T-cell (primary cell): ENCODE results near the gene DVL3. TPM values are rescaled to one million over a fixed set of nuclear protein-coding genes. Genes with fewer than 3 reads are reported as not detected.

Experiments used
- ATAC-seq, 4 experiments: fragments of 200-7000 bp in 3 of 4; fragments of 150-1000 bp in 1 of 4; cut with Tn5 transposase; replicated peaks in 1 of 4; 1 replicate in 3 of 4; 2 replicates in 1 of 4; pipeline ENCODE4 v1.10.0; 2021; ENCODE audit warnings: moderate library complexity in 3 of 4, mild to moderate bottlenecking in 2 of 4, moderate number of reproducible peaks in 1 of 4
- CTCF ChIA-PET, 2 donors: fragments of 300-600 bp; sonication (Branson Sonifier 250); formaldehyde crosslinking; loops; one replicate each; lab custom pipeline; 2022; ENCODE audit warnings: antibody characterized with exemption in 2 of 2; lab: Charles Lee
- POLR2A ChIA-PET, 2 donors: fragments of 300-600 bp; sonication (Branson Sonifier 250); formaldehyde crosslinking; loops; one replicate each; lab custom pipeline; 2022; ENCODE audit warnings: antibody characterized with exemption in 2 of 2; lab: Charles Lee
- DNase-seq, 35 experiments: peaks; one replicate each; pipeline versions ENCODE4 v3.0.0 to v3.0.0-alpha.2; 2013 to 2023
- H3K27ac ChIP-seq: one replicate; pipeline ENCODE4 v1.5.1; 2013; ENCODE audit warnings: low read length
- H3K27me3 ChIP-seq, 2 experiments: replicated peaks in 1 of 2; 1 replicate in 1 of 2; 2 replicates in 1 of 2; pipeline versions ENCODE4 v1.6.1 to v1.7.0; 2013; ENCODE audit warnings: low read length in 1 of 2, mixed read lengths in 1 of 2; ENCODE audit not compliant: control insufficient read depth in 2 of 2, insufficient read depth in 2 of 2; ENCODE audit errors: extremely low read depth in 1 of 2
- H3K36me3 ChIP-seq, 2 donors: 1 replicate in 1 of 2; 2 replicates in 1 of 2; pipeline versions ENCODE4 v1.6.1 to v1.7.0; 2013; ENCODE audit warnings: low read length in 1 of 2; ENCODE audit not compliant: control insufficient read depth in 2 of 2, insufficient read depth in 1 of 2; ENCODE audit errors: extremely low read depth in 1 of 2
- H3K4me1 ChIP-seq, 2 experiments: 1 replicate in 1 of 2; 2 replicates in 1 of 2; pipeline versions ENCODE4 v1.6.1 to v1.7.0; 2013; ENCODE audit warnings: low read length in 2 of 2, mixed read lengths in 1 of 2; ENCODE audit not compliant: insufficient read depth in 2 of 2, control insufficient read depth in 1 of 2; ENCODE audit errors: extremely low read depth in 1 of 2
- H3K4me3 ChIP-seq, 2 donors: 1 replicate in 1 of 2; 2 replicates in 1 of 2; pipeline versions ENCODE4 v1.5.1 to v1.7.0; 2013; ENCODE audit warnings: mild to moderate bottlenecking in 2 of 2, low read length in 1 of 2, moderate library complexity in 1 of 2; ENCODE audit not compliant: control insufficient read depth in 1 of 2; ENCODE audit errors: extremely low read depth in 1 of 2
- H3K9me3 ChIP-seq: 2 replicates; pipeline ENCODE4 v1.7.0; 2013
- H3K27ac Mint-ChIP-seq, 2 donors: one replicate each; pipeline ENCODE4 v1.8.0; 2020 to 2021; ENCODE audit warnings: mild to moderate bottlenecking in 2 of 2, mixed read lengths in 2 of 2
- H3K27me3 Mint-ChIP-seq, 2 donors: one replicate each; pipeline ENCODE4 v1.8.0; 2021 to 2022; ENCODE audit warnings: mixed read lengths in 2 of 2
- H3K36me3 Mint-ChIP-seq: one replicate; pipeline ENCODE4 v1.8.0; 2021; ENCODE audit warnings: mixed read lengths
- H3K4me1 Mint-ChIP-seq, 3 donors: one replicate each; pipeline ENCODE4 v1.8.0; 2020 to 2022; ENCODE audit warnings: mixed read lengths in 3 of 3, mild to moderate bottlenecking in 1 of 3
- H3K4me3 Mint-ChIP-seq, 3 donors: one replicate each; pipeline ENCODE4 v1.8.0; 2020 to 2022; ENCODE audit warnings: mild to moderate bottlenecking in 3 of 3, mixed read lengths in 3 of 3, moderate library complexity in 3 of 3
- H3K9me3 Mint-ChIP-seq, 3 donors: one replicate each; pipeline ENCODE4 v1.8.0; 2020 to 2022; ENCODE audit warnings: mixed read lengths in 3 of 3
- WGBS: methylation state at CpG from one replicate; pipeline ENCODE4 v1.1.5; 2013; ENCODE audit warnings: missing lambda C conversion rate; ENCODE audit not compliant: insufficient coverage; 5-methylcytosine and 5-hydroxymethylcytosine counted together
- total RNA-seq, 35 experiments: library from RNA in 6 of 35; stranded (reverse) in 6 of 35; fragments of 120-200 nt in 1 of 35; gene quantifications; one replicate each; pipeline versions ENCODE4 v1.2.1 to v1.2.4 and lab custom pipeline; 2013 to 2026

DVL3 gene
- total RNA-seq, 5 donors from 2014 or later (not counting 1 experiment from before 2014, with no cell fraction given): 33.8 to 60.2 (median 51.2) TPM

DNA sequence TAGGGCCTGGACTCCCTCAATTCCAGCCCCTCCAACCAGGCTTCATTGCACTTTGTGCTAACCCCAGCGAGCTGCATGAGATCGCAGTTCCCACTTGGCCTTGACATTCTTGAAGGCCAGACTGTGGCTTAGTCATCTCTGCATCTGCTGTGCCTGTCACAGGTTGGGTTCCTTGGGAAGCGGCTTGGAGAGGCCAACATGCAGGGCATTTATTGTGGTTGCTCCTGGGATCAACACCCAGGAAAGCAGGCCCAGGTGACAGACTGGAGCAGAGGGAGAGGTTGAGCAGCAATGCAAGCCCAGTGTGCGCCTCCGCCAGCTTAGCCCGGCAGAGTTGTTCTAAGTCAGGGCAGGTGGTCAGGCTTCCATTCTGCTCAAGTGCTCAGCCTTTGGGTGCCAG lies 41.4 kb downstream of the DVL3 start:
- Histone ChIP-seq H3K4me3 (no peak overlapping the region), H3K9me3 (no peaks in the 10 kb centered on the region), H3K36me3 (peaks cover 5 to 45% of the 10 kb centered on the region in 2 donors), H3K4me1 (no peaks in the 10 kb centered on the region), H3K27ac (no peak overlapping the region), H3K27me3 (no peaks in the 10 kb centered on the region)
- H3K36me3 Mint-ChIP-seq: peaks cover 35% of the 10 kb centered on the region
- no peak overlapping the region for H3K27ac Mint-ChIP-seq
- CTCF ChIA-PET: no interaction called here
- H3K4me1 Mint-ChIP-seq: no peaks in the 10 kb centered on the region
- no peaks in the 10 kb centered on the region for H3K9me3 Mint-ChIP-seq
- DNase-seq (no peak), ATAC-seq (no peak)
- POLR2A ChIA-PET: no interaction called here
- WGBS: 88% methylated on average over 6 of the region's 6 CpGs
- no peaks in the 10 kb centered on the region for H3K27me3 Mint-ChIP-seq
- no peak overlapping the region for H3K4me3 Mint-ChIP-seq

DNA sequence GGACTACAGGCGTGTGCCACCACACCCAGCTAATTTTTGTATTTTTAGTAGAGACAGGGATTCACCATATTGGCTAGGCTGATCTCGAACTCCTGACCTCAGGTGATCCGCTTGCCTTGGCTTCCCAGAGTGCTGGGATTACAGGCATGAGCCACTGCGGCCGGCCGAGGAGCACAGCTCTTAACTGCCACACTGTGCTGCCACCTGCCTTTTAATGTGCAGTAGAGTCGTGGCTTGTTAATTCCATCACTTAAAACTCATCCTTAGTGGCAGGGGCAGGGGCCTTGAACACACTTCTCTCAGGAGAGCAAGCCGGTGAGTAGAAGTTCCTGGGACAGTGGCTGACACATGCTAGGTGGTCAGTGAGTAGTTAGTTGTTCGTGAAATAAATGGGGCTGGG lies 43.3 kb downstream of the DVL3 start:
- no peak for DNase-seq
- Mint-ChIP-seq H3K9me3 (no peaks in the 10 kb centered on the region), H3K4me3 (no peak overlapping the region), H3K36me3 (peaks cover 21% of the 10 kb centered on the region), H3K27ac (no peak overlapping the region), H3K27me3 (no peaks in the 10 kb centered on the region), H3K4me1 (no peaks in the 10 kb centered on the region)
- no peaks in the 10 kb centered on the region for H3K9me3 ChIP-seq
- H3K4me1 ChIP-seq: no peaks in the 10 kb centered on the region
- H3K27me3 ChIP-seq: peaks cover 0 to 6% of the 10 kb centered on the region in 2 experiments
- no peak for ATAC-seq
- CTCF ChIA-PET: no interaction called here
- H3K4me3 ChIP-seq: no peak overlapping the region
- peaks cover under 1 to 25% of the 10 kb centered on the region in 2 donors for H3K36me3 ChIP-seq
- H3K27ac ChIP-seq: no peak overlapping the region
- 100% methylated on average over 3 of the region's 9 CpGs for WGBS
- POLR2A ChIA-PET: no interaction called here

DNA sequence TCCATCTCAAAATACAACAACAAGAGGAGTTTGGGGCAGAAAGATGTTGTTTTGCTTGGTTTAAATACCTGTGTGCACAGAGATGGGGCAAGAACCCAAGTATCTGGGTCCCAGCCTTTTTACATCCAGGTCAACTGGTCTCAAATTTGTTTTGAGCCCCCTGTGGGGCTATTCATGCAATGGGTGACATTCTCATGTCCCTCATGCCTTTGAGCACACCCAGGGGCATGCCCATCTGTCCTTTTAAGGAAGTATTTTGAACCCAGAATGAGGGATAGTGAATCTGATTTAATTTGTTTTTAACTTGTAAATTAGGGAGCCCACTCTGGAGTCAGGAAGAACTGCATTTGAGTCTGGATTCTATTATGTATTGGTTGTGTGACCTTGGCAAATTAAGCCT lies 45.6 kb downstream of the DVL3 start:
- Histone ChIP-seq H3K9me3 (no peaks in the 10 kb centered on the region), H3K36me3 (peaks cover 0 to 4% of the 10 kb centered on the region in 2 donors), H3K27ac (no peak overlapping the region), H3K4me1 (no peaks in the 10 kb centered on the region), H3K27me3 (peaks cover 0 to 15% of the 10 kb centered on the region in 2 experiments), H3K4me3 (no peak overlapping the region)
- no peak for DNase-seq
- CTCF ChIA-PET: no interaction called here
- peaks cover under 1 to 5% of the 10 kb centered on the region in 2 donors for H3K27me3 Mint-ChIP-seq
- peaks cover 2% of the 10 kb centered on the region for H3K36me3 Mint-ChIP-seq
- POLR2A ChIA-PET: no interaction called here
- H3K27ac Mint-ChIP-seq: no peak overlapping the region
- H3K4me3 Mint-ChIP-seq: no peak overlapping the region
- no peak for ATAC-seq
- no peaks in the 10 kb centered on the region for H3K4me1 Mint-ChIP-seq
- H3K9me3 Mint-ChIP-seq: no peaks in the 10 kb centered on the region

DNA sequence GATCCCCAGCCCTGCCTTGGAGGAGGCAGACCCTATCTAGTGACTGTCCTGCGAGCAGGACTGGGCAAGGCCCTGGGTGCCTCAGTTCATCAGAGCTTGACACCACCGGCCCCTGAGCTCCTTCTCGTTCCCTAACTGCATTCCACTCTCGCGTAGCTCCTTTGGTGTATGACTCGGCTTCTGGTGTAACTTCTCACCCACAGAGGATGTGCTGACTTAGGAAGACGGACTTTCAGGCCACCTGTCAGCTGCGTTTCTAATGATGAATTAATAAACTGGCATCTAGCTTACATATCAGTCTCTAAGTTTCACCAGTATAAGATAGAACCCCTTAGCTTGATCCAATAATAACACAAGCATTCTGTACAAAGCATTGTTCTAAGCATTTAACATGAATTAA lies 48.3 kb downstream of the DVL3 start:
- H3K9me3 Mint-ChIP-seq: no peaks in the 10 kb centered on the region
- peaks cover 0 to 35% of the 10 kb centered on the region in 2 experiments for H3K27me3 ChIP-seq
- ChIA-PET CTCF (interaction anchor here in 1 of 2 donors (0.6 kb wide), 2 partner anchors 29 to 507 kb away, joined by 3 read pairs; no protein-coding TSS in a partner anchor), POLR2A (no interaction called here)
- no peaks in the 10 kb centered on the region for H3K4me1 ChIP-seq
- no peaks in the 10 kb centered on the region for H3K36me3 ChIP-seq
- ATAC-seq (no peak), DNase-seq (no peak)
- no peaks in the 10 kb centered on the region for H3K36me3 Mint-ChIP-seq
- H3K27me3 Mint-ChIP-seq: peaks cover 16 to 18% of the 10 kb centered on the region in 2 donors
- no peak overlapping the region for H3K27ac Mint-ChIP-seq
- no peak overlapping the region for H3K4me3 ChIP-seq
- 86% methylated on average over 8 of the region's 8 CpGs for whole genome bisulfite sequencing
- H3K9me3 ChIP-seq: no peaks in the 10 kb centered on the region
- H3K4me1 Mint-ChIP-seq: no peaks in the 10 kb centered on the region
- H3K4me3 Mint-ChIP-seq: no peak overlapping the region
- H3K27ac ChIP-seq: no peak overlapping the region

DNA sequence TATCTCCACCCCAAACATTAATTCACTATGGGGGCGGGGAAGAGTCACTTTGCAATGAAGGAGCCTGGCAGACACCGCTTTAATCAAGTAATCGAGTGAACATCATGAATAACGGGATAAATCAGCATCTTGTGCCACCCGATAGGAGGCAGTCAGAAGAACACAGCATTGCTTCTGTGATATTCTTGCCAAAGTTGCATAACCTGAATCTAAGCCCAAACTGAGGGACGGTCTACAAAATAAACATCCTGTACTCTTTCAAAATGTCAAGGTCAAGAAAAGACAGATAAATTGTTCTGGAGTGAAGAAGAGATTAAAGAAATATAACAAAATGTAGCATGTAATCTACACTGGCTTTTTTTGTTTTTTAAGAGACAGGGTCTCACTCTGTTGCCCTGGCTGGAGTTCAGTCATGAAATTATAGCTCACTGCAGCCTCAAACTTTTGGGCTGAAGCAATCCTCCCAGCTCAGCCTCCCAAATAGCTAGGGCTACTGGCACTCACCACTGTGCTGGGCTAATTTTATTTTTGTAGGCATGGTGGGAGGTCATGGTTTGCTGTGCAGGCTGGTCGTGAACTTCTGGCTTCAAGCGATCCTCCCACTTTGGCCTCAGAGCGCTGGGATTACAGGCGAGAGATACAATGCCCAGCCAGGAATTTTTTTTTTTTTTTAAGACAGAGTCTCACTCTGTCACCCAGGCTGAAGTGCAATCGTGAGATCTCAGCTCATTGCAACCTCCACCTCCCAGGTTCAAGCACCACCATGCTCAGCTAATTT lies 54.2 kb downstream of the DVL3 start:
- Mint-ChIP-seq H3K9me3 (no peaks in the 10 kb centered on the region), H3K27me3 (peaks cover 16 to 18% of the 10 kb centered on the region in 2 donors)
- no peaks in the 10 kb centered on the region for H3K36me3 ChIP-seq

DNA sequence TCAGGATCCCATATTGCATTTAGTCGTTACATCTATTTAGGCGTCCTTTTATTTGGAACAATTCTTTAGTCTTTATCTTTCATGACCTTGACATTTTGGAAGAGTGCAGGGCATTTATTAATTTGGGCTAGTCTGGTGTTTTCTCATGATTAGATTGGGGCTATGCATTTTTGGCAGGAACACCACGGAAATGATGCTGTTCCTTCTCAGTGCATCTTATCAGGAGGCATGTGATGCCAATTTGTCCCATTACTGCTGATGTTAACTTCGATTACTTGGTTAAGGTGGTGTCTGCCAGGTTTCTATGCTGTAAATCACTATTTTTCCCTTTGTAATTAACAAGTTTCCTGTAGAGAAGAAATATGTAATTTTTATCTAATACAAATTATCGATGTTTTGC lies 56.1 kb downstream of the DVL3 start:
- no peak overlapping the region for H3K4me3 Mint-ChIP-seq
- CTCF ChIA-PET: interaction anchor here in 1 of 2 donors (1.2 kb wide), 1 partner anchor 16 kb away, joined by 6 read pairs; no protein-coding TSS in a partner anchor
- POLR2A ChIA-PET: interaction anchor here in 1 of 2 donors (0.7 kb wide), 1 partner anchor 21 kb away, joined by 3 read pairs; no protein-coding TSS in a partner anchor
- no peaks in the 10 kb centered on the region for H3K4me1 Mint-ChIP-seq
- no peaks in the 10 kb centered on the region for H3K9me3 ChIP-seq
- no peaks in the 10 kb centered on the region for H3K9me3 Mint-ChIP-seq
- ATAC-seq (no peak), DNase-seq (no peak)
- peaks cover 3 to 18% of the 10 kb centered on the region in 2 experiments for H3K27me3 ChIP-seq
- 100% methylated on average over 2 of the region's 5 CpGs for WGBS
- H3K27ac Mint-ChIP-seq: no peak overlapping the region
- peaks cover 14 to 16% of the 10 kb centered on the region in 2 donors for H3K27me3 Mint-ChIP-seq
- H3K4me1 ChIP-seq: no peaks in the 10 kb centered on the region
- H3K36me3 Mint-ChIP-seq: no peaks in the 10 kb centered on the region
- no peak overlapping the region for H3K27ac ChIP-seq
- no peak overlapping the region for H3K4me3 ChIP-seq
- no peaks in the 10 kb centered on the region for H3K36me3 ChIP-seq

More for the DNA sequence above, 54.2 kb downstream of the DVL3 start:
- CTCF ChIA-PET: no interaction called here
- DNase-seq (no peak), ATAC-seq (no peak)
- no peaks in the 10 kb centered on the region for H3K4me1 ChIP-seq
- no peaks in the 10 kb centered on the region for H3K4me1 Mint-ChIP-seq
- no peak overlapping the region for H3K4me3 ChIP-seq
- POLR2A ChIA-PET: no interaction called here
- no peak overlapping the region for H3K27ac Mint-ChIP-seq
- H3K36me3 Mint-ChIP-seq: no peaks in the 10 kb centered on the region
- H3K9me3 ChIP-seq: no peaks in the 10 kb centered on the region
- no peak overlapping the region for H3K27ac ChIP-seq
- H3K27me3 ChIP-seq: peaks cover 3 to 22% of the 10 kb centered on the region in 2 experiments
- no peak overlapping the region for H3K4me3 Mint-ChIP-seq
- WGBS: 87% methylated on average over 8 of the region's 11 CpGs
